Transverse colon (tissue), 4 donors: ENCODE measurements around the gene PTPRN. TPM values are rescaled to one million over a fixed set of nuclear protein-coding genes. Genes with fewer than 3 reads are reported as not detected.

Experiments used
- DNase-seq: peaks from one replicate; pipeline ENCODE4 v3.0.0-alpha.2; 2019
- H3K27ac ChIP-seq, 4 donors: fragments of 200-600 bp; sonication (generic); 2 replicates each; pipeline ENCODE4 v1.5.1; 2016 to 2018; ENCODE audit warnings: inconsistent platforms in 4 of 4
- H3K27me3 ChIP-seq: fragments of 200-600 bp; sonication (generic); 2 replicates; pipeline ENCODE4 v1.5.1; 2017; ENCODE audit warnings: inconsistent platforms
- H3K36me3 ChIP-seq, 4 donors: fragments of 200-600 bp; sonication (generic); 2 replicates each; pipeline ENCODE4 v1.5.1; 2017 to 2019; ENCODE audit warnings: inconsistent platforms in 4 of 4
- H3K4me1 ChIP-seq, 4 donors: fragments of 200-600 bp; sonication (generic); 2 replicates each; pipeline ENCODE4 v1.5.1; 2017 to 2020; ENCODE audit warnings: inconsistent platforms in 4 of 4
- H3K4me3 ChIP-seq, 4 donors: fragments of 200-600 bp; sonication (generic); 1 replicate in 1 of 4; 2 replicates in 3 of 4; pipeline versions ENCODE4 v1.5.1 to v1.6.1; 2017 to 2019; ENCODE audit warnings: inconsistent platforms in 4 of 4
- H3K9me3 ChIP-seq, 2 donors: fragments of 200-600 bp; sonication (generic); 2 replicates each; pipeline ENCODE4 v1.5.1; 2017 to 2019; ENCODE audit warnings: inconsistent platforms in 2 of 2
- CTCF ChIP-seq, 5 experiments: fragments of 200-600 bp in 3 of 5; fragments of 450-650 bp in 2 of 5; sonication (generic) in 3 of 5; IDR thresholded peaks; 1 replicate in 2 of 5; 2 replicates in 3 of 5; pipeline ENCODE4 v1.5.1; 2016 to 2017; ENCODE audit warnings: antibody characterized with exemption in 5 of 5, inconsistent platforms in 3 of 5, mild to moderate bottlenecking in 2 of 5, moderate library complexity in 1 of 5
- EP300 ChIP-seq: sonication (generic); formaldehyde crosslinking; IDR thresholded peaks from one replicate; pipeline ENCODE4 v1.6.1; 2017; ENCODE audit warnings: antibody characterized with exemption, low read depth
- POLR2A ChIP-seq: fragments of 450-650 bp; IDR thresholded peaks from one replicate; pipeline ENCODE4 v1.6.1; 2016; ENCODE audit warnings: antibody characterized with exemption, mild to moderate bottlenecking, moderate library complexity
- POLR2AphosphoS5 ChIP-seq, 3 donors: sonication (generic); formaldehyde crosslinking; IDR thresholded peaks; one replicate each; pipeline ENCODE4 v1.6.1; 2016; ENCODE audit warnings: antibody characterized with exemption in 3 of 3
- WGBS, 2 donors: methylation state at CpG; one replicate each; pipeline ENCODE4 v1.1.5; 2018; ENCODE audit warnings: low coverage in 1 of 2; 5-methylcytosine and 5-hydroxymethylcytosine counted together
- in situ Hi-C, 4 donors: fragments of 200-750 bp; cut with MboI; loops; one replicate each; pipeline versions ENCODE4 v1.15.0 to v1.15.1; 2017; ENCODE audit warnings: low sequenced_read_pairs in 3 of 4, low pct_ligation_motif_present in 1 of 4, low pct_unique_long_range_greater_than_20kb in 1 of 4
- intact Hi-C: fragments of 100-400 bp; cut with DNase I; formaldehyde crosslinking; loops from one replicate; pipeline ENCODE4 v1.15.1; 2023; ENCODE audit warnings: low total_unique reads
- total RNA-seq, 4 donors: library from RNA; depleted of rRNA; stranded (reverse); fragments of >200 nt; gene quantifications; one replicate each; pipeline ENCODE4 v1.1.0, GENCODE V29; 2016

The PTPRN gene
- total RNA-seq, 4 donors from 2014 or later, result 0.60 to 2.6 (median 2.1) TPM

DNA sequence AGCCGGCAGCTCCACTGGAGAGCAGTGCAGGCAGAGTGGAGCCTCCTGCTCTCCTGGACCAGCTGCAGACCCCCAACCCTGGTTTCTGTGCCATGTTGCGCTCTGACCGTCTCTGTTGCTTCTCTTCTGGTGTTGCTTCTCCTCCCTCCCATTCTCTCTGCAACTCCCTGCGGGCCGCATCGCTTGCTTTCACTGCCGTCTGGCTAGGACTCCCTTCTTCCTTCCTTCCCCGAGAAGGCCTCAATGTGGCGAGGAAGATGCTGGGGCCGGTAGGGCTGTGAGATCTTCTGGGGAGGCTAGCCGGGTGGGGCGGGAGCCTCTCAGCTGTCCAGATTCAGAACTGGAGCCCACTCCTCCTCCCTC lies 23.8 kb downstream of the PTPRN start:
- no peaks in the 10 kb centered on the region for H3K9me3 ChIP-seq
- H3K27ac ChIP-seq, result no peak overlapping the region
- H3K36me3 ChIP-seq, result peaks cover 0 to 3% (median 0%) of the 10 kb centered on the region in 4 donors
- TF ChIP-seq POLR2A (no peak), CTCF (IDR thresholded peaks at IDR 0.05) (no peak), EP300 (no peak), POLR2AphosphoS5 (IDR thresholded peaks at IDR 0.05) (no peak)
- in situ Hi-C loops, result loop anchor here in 1 of 4 donors (25.0 kb wide), 1 partner anchor 123 kb away; the partner anchor contains the start of genes NHEJ1 and SLC23A3
- peaks cover 2 to 15% (median 7%) of the 10 kb centered on the region in 4 donors for H3K4me1 ChIP-seq
- no peak for DNase-seq
- WGBS, 2 donors, result 90% methylated on average over 12 of the region's 12 CpGs; no CpG with 5 or more reads in 1 of the 2 donors
- intact Hi-C loops, result no loop called here
- H3K27me3 ChIP-seq, result no peaks in the 10 kb centered on the region
- H3K4me3 ChIP-seq, result no peak overlapping the region

DNA sequence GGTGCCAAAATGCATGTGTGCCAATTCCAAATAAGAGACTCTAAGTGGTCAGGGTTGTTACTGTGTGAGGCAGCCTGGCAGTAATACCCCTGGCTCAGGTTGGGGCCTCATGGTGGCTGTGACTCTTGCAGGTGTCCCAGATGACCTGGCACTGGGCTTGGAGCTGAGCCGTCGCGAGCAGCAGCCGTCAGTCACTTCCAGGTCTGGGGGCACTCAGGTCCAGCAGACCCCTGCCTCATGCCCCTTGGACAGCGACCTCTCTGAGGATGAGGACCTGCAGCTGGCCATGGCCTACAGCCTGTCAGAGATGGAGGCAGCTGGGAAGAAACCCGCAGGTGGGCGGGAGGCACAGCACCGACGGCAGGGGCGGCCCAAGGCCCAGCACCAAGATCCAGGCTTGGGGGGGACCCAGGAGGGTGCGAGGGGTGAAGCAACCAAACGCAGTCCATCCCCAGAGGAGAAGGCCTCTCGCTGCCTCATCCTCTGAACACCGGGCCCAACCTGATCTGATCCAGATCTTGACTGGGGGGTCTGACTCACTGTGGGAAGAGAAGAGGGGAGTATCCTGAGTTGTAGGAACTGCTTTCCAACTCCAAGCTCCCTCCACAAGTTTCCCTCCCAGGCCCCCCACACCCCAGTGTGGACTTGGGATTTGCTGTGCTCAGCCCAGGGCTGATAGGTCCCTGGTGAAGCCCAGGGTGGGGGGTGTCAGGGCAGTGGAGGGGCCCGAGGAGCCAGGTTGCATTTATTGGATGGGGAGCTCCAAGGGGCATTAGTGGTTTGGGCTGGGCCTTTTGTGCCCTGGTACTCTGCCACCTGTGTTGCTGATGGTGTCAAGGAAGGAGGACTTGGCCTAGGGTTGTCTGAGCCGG lies 24.5 kb downstream of the PTPRN start:
- no peaks in the 10 kb centered on the region for H3K27me3 ChIP-seq
- in situ Hi-C loops, result loop anchor here in 1 of 4 donors (25.0 kb wide), 1 partner anchor 122 kb away; the partner anchor contains the start of genes NHEJ1 and SLC23A3
- DNase-seq, result no peak
- TF ChIP-seq POLR2AphosphoS5 (IDR thresholded peaks at IDR 0.05) (no peak), EP300 (no peak), CTCF (IDR thresholded peaks at IDR 0.05) (no peak), POLR2A (no peak)
- no peak overlapping the region for H3K4me3 ChIP-seq
- intact Hi-C loops, result no loop called here
- WGBS, 2 donors, result 86% methylated on average over 13 of the region's 16 CpGs; no CpG with 5 or more reads in 1 of the 2 donors
- H3K36me3 ChIP-seq, result peaks cover 0 to 3% (median 0%) of the 10 kb centered on the region in 4 donors
- H3K4me1 ChIP-seq, result peaks cover 5 to 17% (median 11%) of the 10 kb centered on the region in 4 donors
- H3K27ac ChIP-seq, result no peak overlapping the region
- H3K9me3 ChIP-seq, result no peaks in the 10 kb centered on the region

DNA sequence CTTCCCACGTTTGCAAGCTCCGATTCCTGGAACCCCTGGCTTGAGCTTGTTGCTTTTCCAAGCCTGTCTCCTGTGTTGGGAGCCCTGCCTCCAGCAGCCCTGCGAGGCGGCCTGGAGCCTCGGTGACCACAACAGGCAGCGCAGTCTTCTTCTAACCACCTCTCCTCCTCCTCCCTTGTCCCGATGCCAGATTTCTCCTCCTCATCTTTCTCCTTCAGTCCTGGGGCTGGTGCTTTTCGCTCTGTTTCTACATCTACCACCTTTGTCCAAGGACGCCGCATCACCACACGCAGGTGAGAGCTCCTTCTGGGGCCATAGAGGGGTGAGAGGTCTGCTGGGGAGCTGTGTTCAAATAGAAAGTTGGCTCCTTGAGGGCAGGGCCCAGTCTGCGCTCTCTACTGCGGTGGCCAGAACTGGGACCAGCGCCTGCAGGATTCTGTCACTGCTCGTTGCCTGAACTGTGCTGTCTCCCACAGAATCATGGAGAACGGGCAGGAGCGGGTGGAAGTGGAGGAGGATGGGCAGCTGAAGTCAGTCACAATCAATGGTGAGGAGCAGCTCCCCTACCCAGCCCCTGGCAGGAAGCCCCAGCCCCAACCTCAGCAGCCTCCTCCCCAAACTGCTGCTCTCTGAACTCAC lies 26.1 kb downstream of the PTPRN start:
- Histone ChIP-seq H3K9me3 (no peaks in the 10 kb centered on the region), H3K4me3 (no peak overlapping the region), H3K27ac (no peak overlapping the region), H3K36me3 (peaks cover 0 to 3% (median 0%) of the 10 kb centered on the region in 4 donors), H3K4me1 (peaks cover 13 to 20% (median 17%) of the 10 kb centered on the region in 4 donors), H3K27me3 (no peaks in the 10 kb centered on the region)
- no peak for TF ChIP-seq CTCF (IDR thresholded peaks at IDR 0.05)
- no peak for TF ChIP-seq EP300
- TF ChIP-seq POLR2AphosphoS5 (IDR thresholded peaks at IDR 0.05), result no peak
- TF ChIP-seq POLR2A, result no peak
- in situ Hi-C loops, result loop anchor here in 1 of 4 donors (25.0 kb wide), 1 partner anchor 121 kb away; the partner anchor contains the start of genes NHEJ1 and SLC23A3
- intact Hi-C loops, result no loop called here
- 93 to 94% methylated on average over 9 to 17 of the region's 17 CpGs for WGBS, 2 donors
- no peak for DNase-seq

GRCh38 chr2:219282375-219282774 lies 26.8 kb downstream of the PTPRN start:
- peaks cover 0 to 3% (median 0%) of the 10 kb centered on the region in 4 donors for H3K36me3 ChIP-seq

More at GRCh38 chr2:219282375-219282774, 26.8 kb downstream of the PTPRN start:
- TF ChIP-seq POLR2AphosphoS5 (IDR thresholded peaks at IDR 0.05) (no peak), POLR2A (no peak)
- 88 to 89% methylated on average over 3 to 5 of the region's 5 CpGs for WGBS, 2 donors
- no peaks in the 10 kb centered on the region for H3K9me3 ChIP-seq
- peaks cover 16 to 26% (median 21%) of the 10 kb centered on the region in 4 donors for H3K4me1 ChIP-seq
- intact Hi-C loops (no loop called here), in situ Hi-C loops (loop anchor here in 1 of 4 donors (25.0 kb wide), 1 partner anchor 120 kb away; the partner anchor contains the start of genes NHEJ1 and SLC23A3)
- H3K27ac ChIP-seq, result no peak overlapping the region
- DNase-seq, result no peak
- no peaks in the 10 kb centered on the region for H3K27me3 ChIP-seq
- H3K4me3 ChIP-seq, result no peak overlapping the region
